ENCODE measurements around the gene GLI3. TPM values are rescaled to one million over a fixed set of nuclear protein-coding genes. Genes with fewer than 3 reads are reported as not detected.

GLI3 gene
- total RNA-seq, 1 donor from 2014 or later: 7.3 TPM

- Histone ChIP-seq H3K4me3 (ENCODE audit: low read depth, low read length) (no peak overlapping the region), H3K27me3 (ENCODE audit: control insufficient read depth, insufficient read depth, low read length) (no peaks in the 10 kb centered on the region), H3K36me3 (ENCODE audit: control insufficient read depth, insufficient read depth, low read length) (peaks cover 1% of the 10 kb centered on the region)
- DNase-seq (ENCODE audit: low read depth): no peak
- no peak for TF ChIP-seq CTCF (IDR thresholded peaks at IDR 0.05; ENCODE audit: insufficient read depth, low read length, poor library complexity, severe bottlenecking)
Observed at GRCh38 chr7:41967156-41967555, 269.9 kb downstream of the GLI3 start.

GRCh38 chr7:41965951-41966505 lies 271.0 kb downstream of the GLI3 start:
- no peak overlapping the region for H3K4me3 ChIP-seq (ENCODE audit: low read depth, low read length)
- no peak for DNase-seq (ENCODE audit: low read depth)
- no peaks in the 10 kb centered on the region for H3K27me3 ChIP-seq (ENCODE audit: control insufficient read depth, insufficient read depth, low read length)
- no peak for TF ChIP-seq CTCF (IDR thresholded peaks at IDR 0.05; ENCODE audit: insufficient read depth, low read length, poor library complexity, severe bottlenecking)
- peaks cover 1% of the 10 kb centered on the region for H3K36me3 ChIP-seq (ENCODE audit: control insufficient read depth, insufficient read depth, low read length)

- DNase-seq (ENCODE audit: low read depth): no peak
- no peak for TF ChIP-seq CTCF (IDR thresholded peaks at IDR 0.05; ENCODE audit: insufficient read depth, low read length, poor library complexity, severe bottlenecking)
- Histone ChIP-seq H3K27me3 (ENCODE audit: control insufficient read depth, insufficient read depth, low read length) (no peaks in the 10 kb centered on the region), H3K4me3 (ENCODE audit: low read depth, low read length) (no peak overlapping the region), H3K36me3 (ENCODE audit: control insufficient read depth, insufficient read depth, low read length) (peaks cover 1% of the 10 kb centered on the region)
Observed at GRCh38 chr7:41964849-41965745, 271.9 kb downstream of the GLI3 start.

- TF ChIP-seq CTCF (IDR thresholded peaks at IDR 0.05; ENCODE audit: insufficient read depth, low read length, poor library complexity, severe bottlenecking): no peak
Observed at GRCh38 chr7:41964183-41964753, 272.7 kb downstream of the GLI3 start.

GRCh38 chr7:41956705-41957104 lies 280.3 kb downstream of the GLI3 start:
- no peaks in the 10 kb centered on the region for H3K27me3 ChIP-seq (ENCODE audit: control insufficient read depth, insufficient read depth, low read length)
- no peak for DNase-seq (ENCODE audit: low read depth)
- TF ChIP-seq CTCF (IDR thresholded peaks at IDR 0.05; ENCODE audit: insufficient read depth, low read length, poor library complexity, severe bottlenecking): no peak
- H3K36me3 ChIP-seq (ENCODE audit: control insufficient read depth, insufficient read depth, low read length): no peaks in the 10 kb centered on the region
- no peak overlapping the region for H3K4me3 ChIP-seq (ENCODE audit: low read depth, low read length)

More at GRCh38 chr7:41964183-41964753, 272.7 kb downstream of the GLI3 start:
- no peaks in the 10 kb centered on the region for H3K27me3 ChIP-seq (ENCODE audit: control insufficient read depth, insufficient read depth, low read length)
- H3K36me3 ChIP-seq (ENCODE audit: control insufficient read depth, insufficient read depth, low read length): peaks cover 1% of the 10 kb centered on the region
- H3K4me3 ChIP-seq (ENCODE audit: low read depth, low read length): no peak overlapping the region
- no peak for DNase-seq (ENCODE audit: low read depth)
